Central memory CD8-positive, alpha-beta T cell (primary cell): ENCODE measurements around the gene MCEMP1.

Experiments used
- ATAC-seq: fragments of 150-1000 bp; cut with Tn5 transposase; replicated peaks from 2 replicates; pipeline ENCODE4 v1.10.0; 2022; ENCODE audit warnings: mild to moderate bottlenecking, moderate FRiP score, moderate number of reproducible peaks; ENCODE audit not compliant: poor library complexity, severe bottlenecking; ENCODE audit errors: extremely low read depth
- DNase-seq, 2 donors: peaks; one replicate each; pipeline ENCODE4 v3.0.0; 2021; ENCODE audit warnings: low spot score in 2 of 2
- H3K27ac Mint-ChIP-seq: one replicate; pipeline ENCODE4 v1.8.0; 2022; ENCODE audit warnings: low read depth, mild to moderate bottlenecking, moderate library complexity, mixed read lengths
- H3K27me3 Mint-ChIP-seq: one replicate; pipeline ENCODE4 v1.8.0; 2022; ENCODE audit warnings: mixed read lengths
- H3K36me3 Mint-ChIP-seq: one replicate; pipeline ENCODE4 v1.8.0; 2022; ENCODE audit warnings: mild to moderate bottlenecking, moderate library complexity, mixed read lengths; ENCODE audit not compliant: insufficient read depth
- H3K4me1 Mint-ChIP-seq: one replicate; pipeline ENCODE4 v1.8.0; 2022; ENCODE audit warnings: mixed read lengths
- H3K4me3 Mint-ChIP-seq: one replicate; pipeline ENCODE4 v1.8.0; 2022; ENCODE audit warnings: mild to moderate bottlenecking, moderate library complexity, mixed read lengths
- H3K9me3 Mint-ChIP-seq: one replicate; pipeline ENCODE4 v1.8.0; 2022; ENCODE audit warnings: mixed read lengths

The MCEMP1 gene

GRCh38 chr19:7668842-7669241 lies 8.0 kb upstream of the MCEMP1 start, which contains the start of gene RETN:
TSS of gene RETN (plus strand) at chr19:7669049. CDS start at chr19:7669327, 278 bp downstream.
- peak within 1 kb of the TSS; percentile 37 for H3K4me3 Mint-ChIP-seq
- peaks cover 7% of the 10 kb centered on the region for H3K4me1 Mint-ChIP-seq
- peaks cover 71% of the 10 kb centered on the region for H3K27me3 Mint-ChIP-seq
- H3K36me3 Mint-ChIP-seq: no peaks in the 10 kb centered on the region
- no peak within 1 kb of the TSS for H3K27ac Mint-ChIP-seq
- no peaks in the 10 kb centered on the region for H3K9me3 Mint-ChIP-seq
- DNase-seq (no peak), ATAC-seq (no peak)

- Mint-ChIP-seq H3K9me3 (no peaks in the 10 kb centered on the region), H3K4me3 (peak overlapping the region; percentile 37), H3K36me3 (no peaks in the 10 kb centered on the region), H3K4me1 (peaks cover 7% of the 10 kb centered on the region), H3K27me3 (peaks cover 79% of the 10 kb centered on the region), H3K27ac (no peak overlapping the region)
- DNase-seq: no peak
- ATAC-seq: no peak
Measured at GRCh38 chr19:7669641-7670040, 7.2 kb upstream of the MCEMP1 start.

- Mint-ChIP-seq H3K9me3 (no peaks in the 10 kb centered on the region), H3K36me3 (no peaks in the 10 kb centered on the region), H3K4me3 (peak overlapping the region; percentile 27), H3K27me3 (peaks cover 79% of the 10 kb centered on the region), H3K4me1 (peaks cover 7% of the 10 kb centered on the region), H3K27ac (no peak overlapping the region)
- DNase-seq (no peak), ATAC-seq (no peak)
Measured at GRCh38 chr19:7670150-7670783, 6.6 kb upstream of the MCEMP1 start.

GRCh38 chr19:7670790-7671189 lies 6.1 kb upstream of the MCEMP1 start:
- no peak for DNase-seq
- Mint-ChIP-seq H3K36me3 (no peaks in the 10 kb centered on the region), H3K4me1 (peaks cover 7% of the 10 kb centered on the region), H3K27ac (no peak overlapping the region), H3K4me3 (peak overlapping the region; percentile 27), H3K9me3 (no peaks in the 10 kb centered on the region), H3K27me3 (peaks cover 79% of the 10 kb centered on the region)
- no peak for ATAC-seq

GRCh38 chr19:7672522-7672921 lies 4.4 kb upstream of the MCEMP1 start:
- Mint-ChIP-seq H3K27ac (no peak overlapping the region), H3K27me3 (peaks cover 80% of the 10 kb centered on the region), H3K4me1 (peaks cover 15% of the 10 kb centered on the region), H3K4me3 (no peak overlapping the region), H3K36me3 (no peaks in the 10 kb centered on the region), H3K9me3 (no peaks in the 10 kb centered on the region)
- no peak for DNase-seq
- ATAC-seq: no peak

- DNase-seq (no peak), ATAC-seq (no peak)
- no peak overlapping the region for H3K27ac Mint-ChIP-seq
- H3K9me3 Mint-ChIP-seq: no peaks in the 10 kb centered on the region
- H3K27me3 Mint-ChIP-seq: peaks cover 86% of the 10 kb centered on the region
- H3K4me1 Mint-ChIP-seq: peaks cover 19% of the 10 kb centered on the region
- H3K36me3 Mint-ChIP-seq: no peaks in the 10 kb centered on the region
- H3K4me3 Mint-ChIP-seq: no peak overlapping the region
Measured at GRCh38 chr19:7674010-7675005, 2.6 kb upstream of the MCEMP1 start.

GRCh38 chr19:7676376-7676775 lies 514 bp upstream of the MCEMP1 start:
- H3K27me3 Mint-ChIP-seq: peaks cover 67% of the 10 kb centered on the region
- H3K4me1 Mint-ChIP-seq: peaks cover 24% of the 10 kb centered on the region
- DNase-seq (no peak), ATAC-seq (no peak)
- H3K9me3 Mint-ChIP-seq: no peaks in the 10 kb centered on the region
- H3K36me3 Mint-ChIP-seq: peaks cover 4% of the 10 kb centered on the region
- no peak overlapping the region for H3K27ac Mint-ChIP-seq
- H3K4me3 Mint-ChIP-seq: no peak overlapping the region

GRCh38 chr19:7677669-7678311 lies 900 bp downstream of the MCEMP1 start:
- Mint-ChIP-seq H3K4me1 (peaks cover 31% of the 10 kb centered on the region), H3K4me3 (no peak overlapping the region), H3K36me3 (peaks cover 14% of the 10 kb centered on the region), H3K27ac (peak overlapping the region; percentile 11), H3K9me3 (no peaks in the 10 kb centered on the region), H3K27me3 (peaks cover 53% of the 10 kb centered on the region)
- ATAC-seq (no peak), DNase-seq (no peak)

- H3K27me3 Mint-ChIP-seq: peaks cover 39% of the 10 kb centered on the region
- peak overlapping the region; percentile 90 for H3K4me3 Mint-ChIP-seq
- H3K9me3 Mint-ChIP-seq: no peaks in the 10 kb centered on the region
- DNase-seq: peak; percentile 42 to 56
- peaks cover 23% of the 10 kb centered on the region for H3K36me3 Mint-ChIP-seq
- no peak overlapping the region for H3K27ac Mint-ChIP-seq
- peaks cover 31% of the 10 kb centered on the region for H3K4me1 Mint-ChIP-seq
- ATAC-seq: peak; percentile 81
Measured at GRCh38 chr19:7678971-7679751, 2.3 kb downstream of the MCEMP1 start.

- H3K4me3 Mint-ChIP-seq: peak overlapping the region; percentile 90
- peaks cover 35% of the 10 kb centered on the region for H3K27me3 Mint-ChIP-seq
- H3K4me1 Mint-ChIP-seq: peaks cover 31% of the 10 kb centered on the region
Measured at GRCh38 chr19:7679771-7680605, 3.1 kb downstream of the MCEMP1 start.

GRCh38 chr19:7680606-7681339 lies 3.9 kb downstream of the MCEMP1 start, which contains the start of gene TRAPPC5:
TSS of gene TRAPPC5 (plus strand) at chr19:7680833. CDS start at chr19:7682254, 1,421 bp downstream.
- Mint-ChIP-seq H3K36me3 (peaks cover 28% of the 10 kb centered on the region), H3K27me3 (peaks cover 29% of the 10 kb centered on the region), H3K4me1 (peaks cover 31% of the 10 kb centered on the region), H3K9me3 (no peaks in the 10 kb centered on the region), H3K27ac (peak within 1 kb of the TSS; percentile 87), H3K4me3 (peak within 1 kb of the TSS; percentile 90)
- ATAC-seq (peak; percentile 47), DNase-seq (peak; percentile 74 to 81)

More at GRCh38 chr19:7679771-7680605, 3.1 kb downstream of the MCEMP1 start:
- DNase-seq (no peak), ATAC-seq (no peak)
- Mint-ChIP-seq H3K27ac (peak overlapping the region; percentile 19), H3K36me3 (peaks cover 28% of the 10 kb centered on the region), H3K9me3 (no peaks in the 10 kb centered on the region)
